Transverse colon (tissue), 4 donors: ENCODE results near the gene SEPTIN8. TPM values are rescaled to one million over a fixed set of nuclear protein-coding genes. Genes with fewer than 3 reads are reported as not detected.

Experiments used
- DNase-seq: peaks from one replicate; pipeline ENCODE4 v3.0.0-alpha.2; 2019
- H3K27ac ChIP-seq, 4 donors: fragments of 200-600 bp; sonication (generic); 2 replicates each; pipeline ENCODE4 v1.5.1; 2016 to 2018; ENCODE audit warnings: inconsistent platforms in 4 of 4
- H3K27me3 ChIP-seq: fragments of 200-600 bp; sonication (generic); 2 replicates; pipeline ENCODE4 v1.5.1; 2017; ENCODE audit warnings: inconsistent platforms
- H3K36me3 ChIP-seq, 4 donors: fragments of 200-600 bp; sonication (generic); 2 replicates each; pipeline ENCODE4 v1.5.1; 2017 to 2019; ENCODE audit warnings: inconsistent platforms in 4 of 4
- H3K4me1 ChIP-seq, 4 donors: fragments of 200-600 bp; sonication (generic); 2 replicates each; pipeline ENCODE4 v1.5.1; 2017 to 2020; ENCODE audit warnings: inconsistent platforms in 4 of 4
- H3K4me3 ChIP-seq, 4 donors: fragments of 200-600 bp; sonication (generic); 1 replicate in 1 of 4; 2 replicates in 3 of 4; pipeline versions ENCODE4 v1.5.1 to v1.6.1; 2017 to 2019; ENCODE audit warnings: inconsistent platforms in 4 of 4
- H3K9me3 ChIP-seq, 2 donors: fragments of 200-600 bp; sonication (generic); 2 replicates each; pipeline ENCODE4 v1.5.1; 2017 to 2019; ENCODE audit warnings: inconsistent platforms in 2 of 2
- EP300 ChIP-seq: sonication (generic); formaldehyde crosslinking; IDR thresholded peaks from one replicate; pipeline ENCODE4 v1.6.1; 2017; ENCODE audit warnings: antibody characterized with exemption, low read depth
- POLR2A ChIP-seq: fragments of 450-650 bp; IDR thresholded peaks from one replicate; pipeline ENCODE4 v1.6.1; 2016; ENCODE audit warnings: antibody characterized with exemption, mild to moderate bottlenecking, moderate library complexity
- POLR2AphosphoS5 ChIP-seq, 3 donors: sonication (generic); formaldehyde crosslinking; IDR thresholded peaks; one replicate each; pipeline ENCODE4 v1.6.1; 2016; ENCODE audit warnings: antibody characterized with exemption in 3 of 3
- WGBS, 2 donors: methylation state at CpG; one replicate each; pipeline ENCODE4 v1.1.5; 2018; ENCODE audit warnings: low coverage in 1 of 2; 5-methylcytosine and 5-hydroxymethylcytosine counted together
- in situ Hi-C, 4 donors: fragments of 200-750 bp; cut with MboI; loops; one replicate each; pipeline versions ENCODE4 v1.15.0 to v1.15.1; 2017; ENCODE audit warnings: low sequenced_read_pairs in 3 of 4, low pct_ligation_motif_present in 1 of 4, low pct_unique_long_range_greater_than_20kb in 1 of 4
- intact Hi-C: fragments of 100-400 bp; cut with DNase I; formaldehyde crosslinking; loops from one replicate; pipeline ENCODE4 v1.15.1; 2023; ENCODE audit warnings: low total_unique reads
- total RNA-seq, 4 donors: library from RNA; depleted of rRNA; stranded (reverse); fragments of >200 nt; gene quantifications; one replicate each; pipeline ENCODE4 v1.1.0, GENCODE V29; 2016
- TF ChIP-seq, protein P1 (sequence below), 5 experiments: fragments of 200-600 bp in 3 of 5; fragments of 450-650 bp in 2 of 5; sonication (generic) in 3 of 5; IDR thresholded peaks; 1 replicate in 2 of 5; 2 replicates in 3 of 5; pipeline ENCODE4 v1.5.1; 2016 to 2017; ENCODE audit warnings: antibody characterized with exemption in 5 of 5, inconsistent platforms in 3 of 5, mild to moderate bottlenecking in 2 of 5, moderate library complexity in 1 of 5

Gene SEPTIN8
- total RNA-seq, 4 donors from 2014 or later = 38.4 to 70.7 (median 53.5) TPM

GRCh38 chr5:132772291-132773070 lies 4.6 kb downstream of the SEPTIN8 start:
- Histone ChIP-seq H3K9me3 (no peaks in the 10 kb centered on the region), H3K4me1 (peaks cover 7 to 27% (median 22%) of the 10 kb centered on the region in 4 donors), H3K27me3 (no peaks in the 10 kb centered on the region), H3K27ac (peak overlapping the region in 2 of 4 donors; percentile 30 to 56), H3K4me3 (no peak overlapping the region), H3K36me3 (no peaks in the 10 kb centered on the region)
- in situ Hi-C loops (no loop called here), intact Hi-C loops (no loop called here)
- DNase-seq = no peak
- 89% methylated on average over 8 of the region's 8 CpGs; no CpG with 5 or more reads in 1 of the 2 donors for WGBS, 2 donors
- TF ChIP-seq, protein P1, sequence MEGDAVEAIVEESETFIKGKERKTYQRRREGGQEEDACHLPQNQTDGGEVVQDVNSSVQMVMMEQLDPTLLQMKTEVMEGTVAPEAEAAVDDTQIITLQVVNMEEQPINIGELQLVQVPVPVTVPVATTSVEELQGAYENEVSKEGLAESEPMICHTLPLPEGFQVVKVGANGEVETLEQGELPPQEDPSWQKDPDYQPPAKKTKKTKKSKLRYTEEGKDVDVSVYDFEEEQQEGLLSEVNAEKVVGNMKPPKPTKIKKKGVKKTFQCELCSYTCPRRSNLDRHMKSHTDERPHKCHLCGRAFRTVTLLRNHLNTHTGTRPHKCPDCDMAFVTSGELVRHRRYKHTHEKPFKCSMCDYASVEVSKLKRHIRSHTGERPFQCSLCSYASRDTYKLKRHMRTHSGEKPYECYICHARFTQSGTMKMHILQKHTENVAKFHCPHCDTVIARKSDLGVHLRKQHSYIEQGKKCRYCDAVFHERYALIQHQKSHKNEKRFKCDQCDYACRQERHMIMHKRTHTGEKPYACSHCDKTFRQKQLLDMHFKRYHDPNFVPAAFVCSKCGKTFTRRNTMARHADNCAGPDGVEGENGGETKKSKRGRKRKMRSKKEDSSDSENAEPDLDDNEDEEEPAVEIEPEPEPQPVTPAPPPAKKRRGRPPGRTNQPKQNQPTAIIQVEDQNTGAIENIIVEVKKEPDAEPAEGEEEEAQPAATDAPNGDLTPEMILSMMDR (IDR thresholded peaks at IDR 0.05) = no peak
- no peak for TF ChIP-seq POLR2AphosphoS5 (IDR thresholded peaks at IDR 0.05)

- no peak overlapping the region for H3K4me3 ChIP-seq
- no peaks in the 10 kb centered on the region for H3K9me3 ChIP-seq
- in situ Hi-C loops (no loop called here), intact Hi-C loops (no loop called here)
- no peaks in the 10 kb centered on the region for H3K36me3 ChIP-seq
- no peak for TF ChIP-seq EP300
- TF ChIP-seq, protein P1 (IDR thresholded peaks at IDR 0.05) = no peak
- TF ChIP-seq POLR2A = no peak
- no peak for TF ChIP-seq POLR2AphosphoS5 (IDR thresholded peaks at IDR 0.05)
- peaks cover 7 to 33% (median 26%) of the 10 kb centered on the region in 4 donors for H3K4me1 ChIP-seq
- H3K27ac ChIP-seq = peak overlapping the region in 2 of 4 donors; percentile 22 to 56
- DNase-seq = no peak
- WGBS, 2 donors = 89% methylated on average over 8 of the region's 8 CpGs; no CpG with 5 or more reads in 1 of the 2 donors
- no peaks in the 10 kb centered on the region for H3K27me3 ChIP-seq
Observed at GRCh38 chr5:132771503-132771998, 5.5 kb downstream of the SEPTIN8 start.

GRCh38 chr5:132770476-132771159 lies 6.4 kb downstream of the SEPTIN8 start:
- no peak for DNase-seq
- peaks cover 7 to 24% (median 17%) of the 10 kb centered on the region in 4 donors for H3K4me1 ChIP-seq
- H3K4me3 ChIP-seq = no peak overlapping the region
- intact Hi-C loops = no loop called here
- H3K36me3 ChIP-seq = no peaks in the 10 kb centered on the region
- H3K27ac ChIP-seq = peak overlapping the region in 1 of 4 donors; percentile 14
- no peaks in the 10 kb centered on the region for H3K27me3 ChIP-seq
- TF ChIP-seq POLR2AphosphoS5 (IDR thresholded peaks at IDR 0.05) (no peak), EP300 (no peak), POLR2A (no peak)
- TF ChIP-seq, protein P1 (IDR thresholded peaks at IDR 0.05) = no peak
- WGBS, 2 donors = 86% methylated on average over 7 of the region's 8 CpGs; no CpG with 5 or more reads in 1 of the 2 donors
- no peaks in the 10 kb centered on the region for H3K9me3 ChIP-seq
- in situ Hi-C loops = no loop called here

GRCh38 chr5:132768485-132768868 lies 8.6 kb downstream of the SEPTIN8 start:
- H3K4me3 ChIP-seq = no peak overlapping the region
- H3K36me3 ChIP-seq = peaks cover 0 to 5% (median 2%) of the 10 kb centered on the region in 4 donors
- no peaks in the 10 kb centered on the region for H3K9me3 ChIP-seq
- TF ChIP-seq POLR2A (no peak), POLR2AphosphoS5 (IDR thresholded peaks at IDR 0.05) (no peak), EP300 (no peak)
- TF ChIP-seq, protein P1 (IDR thresholded peaks at IDR 0.05) = no peak
- no peak for DNase-seq
- H3K27ac ChIP-seq = no peak overlapping the region
- no peaks in the 10 kb centered on the region for H3K27me3 ChIP-seq
- intact Hi-C loops (no loop called here), in situ Hi-C loops (no loop called here)
- H3K4me1 ChIP-seq = peaks cover 0 to 14% (median 7%) of the 10 kb centered on the region in 4 donors
- no CpG with 5 or more reads among the region's 3 CpGs for WGBS, 2 donors
